HG03280 (cell line): ENCODE data around the gene PRR18.
"Not testable (repeated sequence)": the region's sequence is repeated elsewhere in the genome, so short reads cannot be mapped to it uniquely, and the experiment has no call there.

ENCODE experiments used
- ATAC-seq: cut with Tn5 transposase; IDR thresholded peaks from one replicate; pipeline ENCODE4 v1.9.1; 2021; ENCODE audit warnings: mild to moderate bottlenecking, moderate library complexity; ENCODE audit not compliant: unreplicated experiment

Gene PRR18, protein sequence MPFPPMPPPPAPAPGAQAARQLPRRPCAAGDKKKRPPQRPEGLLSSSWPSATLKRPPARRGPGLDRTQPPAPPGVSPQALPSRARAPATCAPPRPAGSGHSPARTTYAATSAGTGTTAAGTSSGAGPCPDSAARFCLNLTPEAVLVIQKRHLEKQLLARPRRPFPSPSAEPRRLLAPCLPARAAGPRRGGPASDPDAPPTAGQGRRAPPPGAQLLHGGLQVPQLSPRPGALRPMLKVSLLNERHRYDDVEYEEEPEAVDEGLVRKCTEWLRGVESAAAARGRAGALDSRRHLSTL

DNA sequence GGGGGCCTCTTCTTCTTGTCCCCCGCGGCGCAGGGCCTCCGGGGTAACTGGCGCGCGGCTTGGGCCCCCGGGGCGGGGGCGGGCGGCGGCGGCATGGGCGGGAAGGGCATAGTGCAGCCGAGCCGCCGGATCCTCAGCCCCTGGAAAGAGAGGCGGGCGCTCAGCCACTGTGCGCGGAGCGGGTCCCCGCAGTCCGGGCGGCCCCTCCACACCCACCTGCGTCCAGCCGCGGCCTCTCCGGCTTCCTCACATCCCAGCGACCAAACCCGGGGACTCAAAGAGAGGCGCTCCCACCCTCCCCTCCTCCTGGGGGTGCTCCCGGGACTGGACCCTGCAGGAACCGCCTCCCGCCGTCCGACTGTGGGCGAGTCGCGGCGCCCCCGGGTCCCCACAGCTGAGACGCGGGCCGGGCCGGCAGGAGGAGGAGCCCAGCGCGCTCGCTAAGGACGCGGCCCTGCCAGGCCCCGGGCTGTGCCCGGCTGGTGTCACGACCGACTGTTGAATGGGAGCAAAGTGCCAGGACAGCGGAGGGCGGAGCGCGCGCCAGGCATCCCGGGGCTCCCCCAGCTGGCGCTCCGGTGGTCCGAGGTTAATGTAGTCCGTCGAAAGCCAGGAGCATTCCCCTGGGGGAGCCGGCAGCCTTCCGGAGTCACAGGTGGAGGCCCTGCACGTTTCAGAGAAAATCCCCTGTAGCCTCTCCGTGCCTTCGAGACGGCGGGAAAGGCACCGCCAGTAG lies at the start of gene PRR18:
PRR18 (minus strand) TSS at position 360 of the 736 bp plus-strand sequence; CDS start at position 110, 250 bp downstream.
- peak; percentile 41 for ATAC-seq

DNA sequence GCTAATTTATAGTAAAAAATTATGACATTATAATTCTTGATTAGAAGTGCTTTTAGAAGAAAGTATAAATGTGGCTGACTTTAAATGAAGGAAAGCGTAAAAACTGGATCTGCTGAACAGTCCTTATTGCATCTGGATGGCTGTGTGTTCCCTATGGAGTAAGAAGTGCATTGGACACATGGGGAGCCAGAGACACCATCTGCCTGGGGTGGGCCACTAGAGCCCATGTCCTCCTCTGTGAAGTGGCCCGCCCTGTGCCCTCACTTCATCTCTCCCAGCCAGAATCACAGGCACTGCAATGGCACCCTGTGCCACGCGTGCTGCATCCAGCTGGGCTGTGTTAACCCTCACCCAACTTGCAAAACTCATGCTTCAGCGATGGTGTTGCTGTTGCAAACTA lies 47.4 kb upstream of the PRR18 start:
- ATAC-seq: no peak

DNA sequence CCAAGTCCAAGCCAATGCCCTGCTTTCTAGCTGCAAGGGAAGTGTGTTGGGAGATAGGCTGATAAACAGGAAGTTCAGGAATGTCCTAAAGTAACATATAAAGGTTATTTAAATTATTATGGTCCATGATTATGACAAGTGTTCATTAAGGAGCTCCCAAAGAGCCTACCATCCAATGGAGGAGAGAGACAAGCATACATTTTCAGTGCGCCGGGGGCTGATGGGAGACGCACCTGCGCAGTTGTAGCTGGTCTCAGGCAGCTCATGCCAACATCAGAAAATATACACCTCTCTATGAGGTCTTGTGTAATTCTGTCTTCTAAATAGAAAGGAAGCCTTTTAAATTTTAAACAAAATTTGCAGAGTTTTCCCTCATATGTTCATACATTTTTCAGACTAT lies 46.8 kb upstream of the PRR18 start:
- ATAC-seq: no peak

DNA sequence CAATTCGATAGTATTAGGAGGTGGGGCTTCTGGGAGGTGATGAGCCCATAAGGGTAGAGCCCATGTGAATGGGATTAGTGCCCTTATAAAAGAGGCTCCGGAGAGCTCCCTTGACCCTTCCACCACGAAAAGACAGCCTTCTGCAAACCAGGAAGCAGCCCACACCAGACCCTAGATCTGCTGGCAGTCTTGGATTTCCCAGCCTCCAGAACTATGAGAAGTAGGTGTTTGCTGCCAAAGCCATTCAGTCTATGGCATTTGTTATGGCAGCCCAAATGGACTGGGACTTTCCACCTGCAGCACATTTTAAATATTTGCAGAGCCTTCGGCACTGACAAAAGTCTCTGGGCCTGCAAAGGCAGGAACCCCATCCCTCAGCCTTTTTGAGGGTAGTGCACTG lies 46.0 kb upstream of the PRR18 start:
- ATAC-seq: no peak

DNA sequence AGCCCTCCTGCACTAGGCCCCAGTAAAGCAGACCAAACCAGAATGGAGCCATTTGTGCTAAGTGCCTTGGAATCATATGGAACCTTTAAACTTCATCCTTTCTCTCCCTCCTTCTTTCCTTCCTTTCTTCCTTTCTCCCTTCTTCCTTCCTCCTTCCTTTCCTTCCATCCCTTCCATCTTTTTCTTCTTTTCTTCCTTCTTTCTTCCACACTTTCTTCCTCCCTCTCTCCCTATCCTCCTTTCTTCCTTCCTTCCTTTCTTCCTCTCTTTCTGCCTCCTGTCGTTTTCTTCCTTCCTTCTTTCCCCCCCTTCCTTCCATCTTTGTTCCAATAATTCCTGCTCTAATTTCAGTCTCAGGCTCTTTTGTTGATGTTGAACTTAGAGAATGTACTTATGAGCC lies 45.3 kb upstream of the PRR18 start:
- no peak for ATAC-seq

DNA sequence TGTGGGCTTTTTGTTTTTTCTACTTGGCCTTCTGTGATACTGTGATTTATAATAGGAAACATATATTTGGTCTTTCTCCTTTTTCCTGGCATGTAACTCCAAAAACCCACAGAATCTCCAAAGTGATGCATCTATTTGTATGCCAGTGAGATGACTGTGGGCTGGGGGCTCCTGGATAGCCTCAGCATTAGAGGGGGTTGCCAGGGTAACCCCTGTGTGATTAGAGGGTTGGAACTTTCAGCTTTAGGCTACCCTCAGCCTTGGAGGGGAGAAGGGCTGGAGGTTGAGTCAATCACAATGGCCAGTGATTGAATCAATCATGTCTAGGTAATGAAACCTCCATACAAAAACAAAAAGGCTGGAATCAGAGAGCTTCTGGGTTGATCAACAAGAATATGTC lies 44.7 kb upstream of the PRR18 start:
- no peak for ATAC-seq

DNA sequence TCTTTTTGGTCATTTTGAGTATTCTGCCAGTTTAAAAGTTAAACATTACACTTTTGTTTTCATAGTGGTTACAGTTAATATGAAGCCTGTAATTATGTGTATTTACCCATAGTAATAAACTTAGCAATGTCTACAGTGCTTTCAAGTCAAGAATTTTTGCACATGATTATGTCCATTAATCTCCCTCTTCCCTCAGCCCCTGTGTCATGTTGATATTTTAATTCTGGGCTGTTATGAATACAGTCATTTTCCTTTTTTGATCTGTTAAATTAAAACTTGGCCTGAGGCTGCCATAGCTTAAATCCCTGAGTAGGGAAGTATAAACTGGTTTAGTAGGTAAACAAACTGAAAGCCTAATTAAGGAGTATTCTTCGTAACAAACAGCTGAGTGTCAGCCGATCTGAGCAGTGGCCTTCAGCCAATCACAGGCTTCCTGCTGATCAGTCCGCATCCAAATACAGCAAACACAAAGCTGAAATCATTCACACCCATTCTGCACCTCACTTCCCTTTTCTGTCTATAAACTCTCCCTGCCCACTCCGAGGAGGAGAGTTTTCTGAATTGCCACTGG lies 43.6 kb upstream of the PRR18 start:
- peak; percentile 92 for ATAC-seq

DNA sequence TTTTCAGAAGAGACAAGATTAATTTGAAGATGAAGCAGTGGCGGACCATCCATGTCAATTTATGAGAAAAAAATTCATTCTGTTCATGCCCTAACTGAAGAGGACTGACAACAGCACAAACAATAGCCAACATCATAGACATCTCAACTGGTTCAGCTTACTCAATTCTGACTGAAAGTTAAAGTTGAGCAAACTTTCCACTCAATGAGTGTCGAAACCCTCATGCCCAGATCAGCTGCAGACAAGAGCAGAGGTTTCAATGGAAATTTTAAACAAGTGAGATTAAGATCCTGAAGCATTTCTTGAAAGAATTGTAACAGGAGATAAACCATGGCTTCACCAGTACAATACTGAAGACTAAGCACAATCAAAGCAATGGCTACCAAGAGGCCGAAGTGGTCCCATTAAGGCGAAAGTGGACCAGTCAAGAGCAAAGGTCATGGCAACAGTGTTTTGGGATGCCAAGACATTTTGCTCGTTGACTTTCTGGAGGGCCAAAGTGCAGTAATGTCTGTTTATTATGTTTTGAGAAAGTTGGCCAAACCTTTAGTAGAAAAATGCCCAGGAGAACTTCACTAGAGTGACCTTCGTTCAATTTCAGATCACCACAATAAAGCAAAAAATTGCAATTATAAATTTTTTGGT lies 40.2 kb upstream of the PRR18 start:
- ATAC-seq: no peak

DNA sequence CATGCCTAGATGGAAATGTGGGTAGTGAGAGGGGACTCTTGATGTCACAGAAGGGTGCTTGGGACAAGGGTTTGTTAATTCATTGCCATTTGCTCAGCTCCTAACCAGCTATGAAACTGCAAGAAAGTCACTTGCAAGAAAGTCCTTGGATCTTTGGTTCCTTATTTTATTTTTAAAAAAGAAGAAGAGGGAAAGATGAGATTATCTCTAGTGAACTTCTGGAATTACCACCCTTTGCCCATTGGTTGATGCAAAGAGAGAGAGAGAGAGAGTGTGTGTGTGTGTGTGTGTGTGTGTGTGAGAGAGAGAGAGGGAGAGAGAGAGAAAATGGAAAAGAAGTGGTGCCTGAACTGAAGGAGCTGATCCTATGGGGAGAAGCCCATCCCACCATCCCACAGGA lies 38.8 kb upstream of the PRR18 start:
- ATAC-seq: no peak

DNA sequence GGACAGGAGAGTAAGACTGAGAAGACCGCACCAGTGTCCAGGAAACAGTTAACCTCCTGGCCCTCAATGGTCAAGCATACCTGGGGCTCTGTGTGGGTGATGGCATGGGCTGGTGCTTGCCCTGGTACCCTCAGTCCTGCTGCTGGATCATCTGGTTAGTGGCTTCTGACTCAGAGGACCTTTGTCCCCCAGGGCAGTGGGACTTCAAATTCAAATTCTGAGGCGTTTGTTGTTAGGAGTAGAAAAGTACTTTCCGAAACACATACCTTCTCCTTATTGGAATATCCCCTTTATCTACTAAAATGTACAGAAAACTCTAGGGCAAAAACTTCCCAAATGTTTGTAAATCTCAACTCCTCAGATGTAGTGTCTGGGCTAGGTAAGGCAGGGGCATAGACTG lies 38.3 kb upstream of the PRR18 start:
- ATAC-seq: no peak

DNA sequence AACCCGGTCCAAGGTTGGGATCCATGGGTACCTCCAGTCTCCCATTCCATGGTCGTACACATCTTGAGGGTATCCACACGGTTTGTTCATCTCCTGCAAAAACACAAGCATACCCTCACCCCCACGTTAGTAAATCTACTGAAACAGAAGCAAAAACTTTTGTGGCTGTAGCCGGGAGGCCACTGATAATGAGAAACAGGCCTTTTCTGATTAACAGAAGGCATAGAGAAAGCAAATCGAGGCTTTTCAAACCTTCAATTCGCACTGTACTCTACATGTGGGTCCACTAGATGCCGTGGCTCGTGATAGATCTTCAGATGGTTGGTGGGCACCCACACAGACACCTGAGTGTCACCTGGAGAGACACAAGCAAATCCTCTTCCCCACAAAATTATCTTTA lies 37.5 kb upstream of the PRR18 start:
- not testable (repeated sequence) for ATAC-seq

DNA sequence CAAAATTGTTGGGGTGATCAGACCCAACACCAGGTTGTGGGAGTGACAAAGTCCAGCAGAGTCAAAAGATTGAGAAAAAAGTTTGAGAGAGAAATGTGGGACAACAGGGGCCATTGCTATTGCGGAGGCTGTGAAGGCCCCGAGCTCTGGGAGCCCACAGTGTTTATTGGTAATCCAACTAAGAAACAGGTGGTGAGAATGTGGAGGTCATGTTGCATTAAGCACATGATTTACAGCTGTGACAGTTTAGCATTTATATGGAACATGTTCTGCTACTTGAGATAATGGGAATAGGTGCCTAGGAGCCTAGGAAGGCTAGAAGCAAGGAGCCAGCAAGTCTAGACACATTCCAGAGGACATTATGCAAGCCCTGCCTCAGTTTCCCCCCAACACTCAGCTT lies 36.7 kb upstream of the PRR18 start:
- not testable (repeated sequence) for ATAC-seq

DNA sequence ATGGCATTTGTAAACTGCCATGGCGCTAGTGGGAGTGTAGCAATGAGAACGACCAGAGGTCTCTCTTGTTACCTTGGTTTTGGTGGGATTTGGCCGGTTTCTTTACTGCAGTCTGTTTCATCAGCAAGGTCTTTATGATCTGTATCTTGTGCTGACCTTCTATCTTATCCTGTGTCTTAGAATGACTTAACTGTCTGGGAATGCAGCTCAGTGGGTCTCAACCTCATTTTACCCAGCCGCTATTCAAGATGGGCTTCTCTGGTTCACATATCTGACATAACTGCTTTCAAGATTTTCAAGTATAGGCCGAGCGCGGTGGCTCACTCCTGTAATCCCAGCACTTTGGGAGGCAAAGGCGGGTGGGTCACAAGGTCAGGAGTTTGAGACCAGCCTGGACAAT lies 36.0 kb upstream of the PRR18 start:
- ATAC-seq: no peak

DNA sequence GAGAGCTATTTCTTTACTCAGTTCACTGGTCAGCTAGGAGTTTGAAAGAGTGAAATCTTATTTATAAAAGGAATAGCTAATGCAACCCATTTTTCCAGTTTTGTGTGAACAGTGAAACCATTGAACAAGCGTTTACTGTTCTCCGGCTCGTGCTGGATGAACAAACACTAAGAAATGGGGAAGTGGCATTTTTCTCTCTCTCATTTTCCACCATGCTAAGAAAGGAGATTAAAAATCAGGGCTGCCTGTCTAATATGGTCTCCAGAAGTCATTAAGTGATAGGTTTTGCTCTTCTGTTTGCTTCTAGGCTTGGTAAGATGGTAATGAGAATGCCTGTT lies 34.9 kb upstream of the PRR18 start:
- ATAC-seq: peak; percentile 10

DNA sequence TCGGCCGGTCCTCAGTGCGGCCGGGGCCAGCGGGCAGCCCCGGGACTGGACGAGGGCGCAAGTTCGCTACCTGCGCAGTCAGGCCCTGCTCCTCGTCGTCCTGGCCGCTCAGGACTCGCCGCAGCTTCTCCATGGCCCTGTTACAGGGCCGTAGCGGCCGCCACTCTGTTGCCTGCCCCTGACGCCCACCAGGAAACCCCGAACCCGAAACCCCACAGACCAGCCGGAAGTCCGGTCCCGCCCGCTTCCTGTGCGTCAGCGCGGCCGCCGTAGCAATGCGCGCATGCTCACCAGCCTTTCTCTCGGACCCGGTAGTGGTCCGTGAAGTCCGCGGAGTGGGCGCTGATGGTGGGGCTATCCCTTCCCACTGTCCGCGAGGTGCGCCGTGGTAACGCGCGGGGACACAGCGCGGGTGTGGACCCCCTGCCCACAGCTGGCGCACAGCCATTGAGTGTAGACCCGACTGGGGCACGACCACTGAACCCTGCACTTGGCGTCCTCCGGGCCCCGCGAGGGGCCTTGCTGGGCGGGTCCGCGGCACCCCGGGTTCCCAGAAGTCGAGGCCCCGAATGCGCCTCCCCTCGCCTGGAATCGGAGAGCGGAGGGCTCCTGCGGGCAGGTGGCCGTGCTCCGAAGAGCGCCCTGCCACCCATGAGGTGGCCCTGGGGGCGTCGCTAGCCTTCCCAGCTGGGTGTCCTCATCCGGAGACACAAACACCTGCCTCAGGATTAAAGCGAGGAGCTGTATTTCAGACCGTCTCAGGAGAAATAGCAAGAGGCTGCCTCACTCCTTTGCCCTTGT lies 34.4 kb upstream of the PRR18 start, which contains the start of gene SFT2D1:
SFT2D1 (minus strand) TSS at position 197 of the 801 bp plus-strand sequence; CDS start at position 133, 64 bp downstream.
- ATAC-seq: peak; percentile 96

DNA sequence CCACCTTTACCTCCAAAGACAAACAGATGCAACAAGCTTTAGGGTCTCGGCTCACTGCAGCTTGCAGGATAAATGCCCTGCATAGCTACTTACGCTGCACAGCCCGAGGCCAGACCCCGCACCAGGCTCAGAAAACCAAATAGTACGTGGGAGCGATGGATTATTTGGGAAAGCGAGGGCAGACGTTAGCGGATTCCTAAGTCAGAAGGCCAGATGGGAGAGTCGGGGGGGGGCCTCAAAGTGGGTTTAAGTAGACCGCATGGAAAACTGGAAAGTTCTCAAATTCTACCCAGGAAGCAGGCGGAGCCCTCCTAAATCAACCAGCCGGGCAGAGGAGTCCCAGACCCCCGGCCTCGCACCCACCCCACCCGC lies 33.8 kb upstream of the PRR18 start:
- no peak for ATAC-seq

DNA sequence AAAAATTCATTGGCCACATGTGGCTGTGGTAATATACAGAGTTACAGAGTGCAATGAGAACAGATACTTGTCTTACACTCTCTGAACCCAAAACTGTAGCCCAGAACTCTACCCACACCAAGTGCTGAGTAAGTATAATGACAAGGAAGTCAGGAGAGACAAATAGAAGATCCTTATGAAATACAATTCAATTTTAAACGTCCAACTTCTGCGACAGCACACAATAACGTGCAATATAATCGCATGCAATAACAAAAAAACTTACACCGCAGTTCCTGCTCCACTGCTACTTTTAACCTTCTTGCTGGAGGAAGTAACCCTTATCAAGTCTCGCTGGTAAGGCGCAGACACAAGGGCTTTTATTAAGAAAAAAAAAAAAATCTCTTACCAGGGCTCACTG lies 33.3 kb upstream of the PRR18 start:
- no peak for ATAC-seq

DNA sequence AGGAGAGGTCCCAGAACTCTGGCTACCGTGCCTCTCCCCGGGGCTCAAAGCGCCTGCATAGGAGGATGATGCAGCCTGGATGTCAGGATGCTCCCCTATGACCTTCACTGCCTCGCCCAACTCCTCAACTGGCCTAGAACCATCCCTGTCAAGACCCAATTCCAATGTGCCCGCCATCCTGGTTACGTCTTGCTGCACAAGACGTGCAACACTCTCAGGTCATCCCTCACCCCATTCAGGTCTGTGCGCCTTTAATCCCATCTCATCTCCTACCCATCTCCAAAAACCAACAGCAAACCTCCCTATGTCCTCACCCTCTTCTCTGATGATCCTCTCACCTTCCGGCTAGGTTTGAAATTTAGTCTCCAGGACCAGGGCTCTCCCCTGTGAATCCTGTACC lies 30.7 kb upstream of the PRR18 start:
- no peak for ATAC-seq

DNA sequence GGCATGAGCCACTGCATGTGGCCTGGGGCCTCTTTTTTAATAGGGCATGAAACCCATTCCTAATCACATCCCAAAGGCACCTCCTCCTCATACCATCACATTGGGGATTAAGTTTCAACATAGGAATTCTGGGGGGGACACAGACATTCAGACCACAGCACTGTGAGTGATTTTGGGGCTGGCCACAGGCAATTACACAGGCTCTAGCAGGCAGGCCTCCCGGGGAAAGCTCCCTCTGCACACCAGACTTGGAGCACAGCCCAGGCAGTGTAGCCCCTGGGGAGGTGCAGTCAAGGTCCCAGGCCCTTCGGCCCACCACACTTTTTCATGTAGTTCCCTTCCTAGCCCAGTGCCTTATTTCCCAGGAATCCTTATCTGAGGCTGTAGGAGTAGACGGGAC lies 28.7 kb upstream of the PRR18 start:
- ATAC-seq: no peak

DNA sequence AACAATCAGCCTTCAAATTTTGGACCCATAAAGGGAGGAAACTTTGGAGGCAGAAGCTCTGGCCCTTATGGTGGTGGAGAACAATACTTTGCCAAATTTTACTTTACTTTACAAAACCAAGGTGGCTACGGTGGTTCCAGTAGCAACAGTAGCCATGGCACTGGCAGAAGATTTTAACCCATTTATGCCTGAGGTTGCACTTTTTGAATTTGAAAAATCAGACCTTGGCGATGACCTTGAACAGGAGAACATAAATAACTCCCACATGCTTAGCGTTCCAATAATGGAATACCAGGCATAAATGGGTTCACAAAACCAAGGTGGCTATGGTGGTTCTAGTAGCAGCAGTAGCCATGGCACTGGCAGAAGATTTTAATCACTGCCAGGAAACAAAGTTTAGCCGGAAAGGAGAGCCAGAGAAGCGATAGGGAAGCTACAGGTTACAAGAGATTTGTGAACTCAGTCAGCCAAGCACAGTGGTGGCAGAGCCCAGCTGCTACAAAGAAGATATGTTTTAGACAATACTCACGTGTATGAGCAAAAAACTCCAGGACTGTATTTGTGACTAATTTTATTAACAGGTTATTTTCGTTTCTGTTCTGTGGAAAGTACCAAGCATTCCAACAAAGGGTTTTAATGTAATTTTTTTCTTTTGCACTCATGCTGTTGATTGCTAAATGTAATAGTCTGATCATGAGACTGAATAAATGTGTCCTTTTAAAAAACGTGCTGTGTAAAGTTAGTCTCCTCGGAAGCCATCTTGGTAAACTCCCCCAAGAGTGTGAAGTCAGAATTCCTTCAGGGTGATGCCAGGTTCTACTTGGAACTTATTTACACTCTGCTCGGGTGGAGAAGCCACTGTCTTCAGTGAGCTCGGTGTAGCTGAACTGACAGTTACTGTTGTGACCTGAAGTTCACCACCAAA lies 27.4 kb upstream of the PRR18 start:
- peak; percentile 36 for ATAC-seq
